ENCODE results near the gene KLHL29. TPM values are rescaled to one million over a fixed set of nuclear protein-coding genes. Genes with fewer than 3 reads are reported as not detected.

Gene KLHL29
- polyA plus RNA-seq, 3 donors, result 0.03 TPM; not detected in 2

DNA sequence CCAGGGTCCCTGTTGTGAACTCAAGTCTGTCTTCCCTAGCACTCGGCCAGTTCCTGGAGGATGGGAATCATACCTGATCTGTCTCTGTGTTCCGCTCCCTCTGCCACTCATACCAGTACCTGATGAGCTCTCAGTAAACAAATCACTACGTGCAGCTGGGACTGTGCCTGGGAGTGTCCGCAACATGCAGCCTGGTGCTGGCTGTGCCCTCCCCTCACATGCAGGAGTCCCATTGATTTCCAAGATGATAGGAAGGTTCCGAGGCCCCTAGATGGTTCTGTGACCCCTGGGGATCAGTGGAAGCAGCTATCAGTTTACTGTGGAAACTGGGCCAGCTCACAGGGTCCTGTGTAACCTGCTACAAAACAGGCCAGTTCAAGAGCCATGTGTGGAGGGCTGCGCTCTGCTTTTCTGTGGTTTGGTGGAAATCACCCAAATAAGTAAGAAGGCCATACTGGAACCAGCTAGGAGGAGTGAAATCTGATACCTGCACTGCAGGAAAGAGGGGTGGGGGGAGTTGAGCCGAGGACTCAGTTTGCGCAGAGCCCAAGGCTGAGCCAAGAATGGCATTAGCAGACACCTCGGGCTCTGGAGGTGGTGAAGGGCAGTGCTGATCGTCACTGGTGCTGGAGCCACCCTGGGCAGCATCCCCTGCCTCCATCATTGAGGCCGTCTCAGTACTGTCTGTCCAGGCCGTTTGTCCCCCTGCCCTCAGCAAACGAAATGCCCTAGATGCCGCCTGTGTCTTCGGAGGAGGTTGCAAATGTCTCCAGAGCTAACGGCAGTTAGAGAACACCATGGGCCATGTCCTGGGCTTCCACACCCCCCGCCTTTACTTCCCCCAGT is 93.3 kb downstream of the KLHL29 start:
- no peaks in the 10 kb centered on the region for H3K79me2 ChIP-seq (ENCODE audit: insufficient read depth, low read length)
- H3K4me3 ChIP-seq (replicated peaks in 1 of 3; ENCODE audit: low read depth in 2 of 3, low read length in 3 of 3), result no peak overlapping the region
- no peak overlapping the region for H3K4me2 ChIP-seq (replicated peaks; ENCODE audit: extremely low read depth, low read length, poor library complexity, severe bottlenecking)
- H3K9me3 ChIP-seq (replicated peaks in 1 of 2; ENCODE audit: control insufficient read depth in 1 of 2, insufficient read depth in 1 of 2, low read length in 2 of 2), result no peaks in the 10 kb centered on the region
- H3K9me3 Mint-ChIP-seq, result peaks cover 0 to 2% (median 0%) of the 10 kb centered on the region in 7 donors
- no peaks in the 10 kb centered on the region for H3K4me1 Mint-ChIP-seq
- no peak overlapping the region for H3K9ac ChIP-seq (ENCODE audit: insufficient read depth, low read length, poor library complexity, severe bottlenecking)
- H3K27me3 Mint-ChIP-seq (ENCODE audit: low read depth in 3 of 3), result peaks cover 12 to 27% (median 18%) of the 10 kb centered on the region in 3 donors
- H4K20me1 ChIP-seq (ENCODE audit: insufficient read depth, low read length), result no peaks in the 10 kb centered on the region
- intact Hi-C loops (cut with micrococcal nuclease), result no loop called here
- no peak overlapping the region for H3K4me3 Mint-ChIP-seq
- no peak overlapping the region for H3K27ac Mint-ChIP-seq
- TF ChIP-seq, protein P1, sequence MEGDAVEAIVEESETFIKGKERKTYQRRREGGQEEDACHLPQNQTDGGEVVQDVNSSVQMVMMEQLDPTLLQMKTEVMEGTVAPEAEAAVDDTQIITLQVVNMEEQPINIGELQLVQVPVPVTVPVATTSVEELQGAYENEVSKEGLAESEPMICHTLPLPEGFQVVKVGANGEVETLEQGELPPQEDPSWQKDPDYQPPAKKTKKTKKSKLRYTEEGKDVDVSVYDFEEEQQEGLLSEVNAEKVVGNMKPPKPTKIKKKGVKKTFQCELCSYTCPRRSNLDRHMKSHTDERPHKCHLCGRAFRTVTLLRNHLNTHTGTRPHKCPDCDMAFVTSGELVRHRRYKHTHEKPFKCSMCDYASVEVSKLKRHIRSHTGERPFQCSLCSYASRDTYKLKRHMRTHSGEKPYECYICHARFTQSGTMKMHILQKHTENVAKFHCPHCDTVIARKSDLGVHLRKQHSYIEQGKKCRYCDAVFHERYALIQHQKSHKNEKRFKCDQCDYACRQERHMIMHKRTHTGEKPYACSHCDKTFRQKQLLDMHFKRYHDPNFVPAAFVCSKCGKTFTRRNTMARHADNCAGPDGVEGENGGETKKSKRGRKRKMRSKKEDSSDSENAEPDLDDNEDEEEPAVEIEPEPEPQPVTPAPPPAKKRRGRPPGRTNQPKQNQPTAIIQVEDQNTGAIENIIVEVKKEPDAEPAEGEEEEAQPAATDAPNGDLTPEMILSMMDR (IDR thresholded peaks at IDR 0.05), result no peak
- H3K36me3 ChIP-seq (replicated peaks in 1 of 2; ENCODE audit: control insufficient read depth in 1 of 2, insufficient read depth in 2 of 2, low read length in 2 of 2), result no peaks in the 10 kb centered on the region
- H3K36me3 Mint-ChIP-seq, result no peaks in the 10 kb centered on the region
- no peak overlapping the region for H3K27ac ChIP-seq (ENCODE audit: low read depth in 1 of 2, low read length in 2 of 2)
- DNase-seq, result no peak
- no peaks in the 10 kb centered on the region for H3K4me1 ChIP-seq (ENCODE audit: control insufficient read depth in 1 of 2, insufficient read depth in 2 of 2, low read length in 2 of 2)
- no peak overlapping the region for H2AFZ ChIP-seq (ENCODE audit: insufficient read depth, low read depth, low read length, poor library complexity, severe bottlenecking)
- H3K27me3 ChIP-seq (ENCODE audit: control insufficient read depth in 2 of 2, insufficient read depth in 2 of 2, low read length in 2 of 2), result peaks cover 0 to 9% of the 10 kb centered on the region in 2 donors
- WGBS (ENCODE audit: insufficient coverage), result 76% methylated on average over 11 of the region's 17 CpGs

DNA sequence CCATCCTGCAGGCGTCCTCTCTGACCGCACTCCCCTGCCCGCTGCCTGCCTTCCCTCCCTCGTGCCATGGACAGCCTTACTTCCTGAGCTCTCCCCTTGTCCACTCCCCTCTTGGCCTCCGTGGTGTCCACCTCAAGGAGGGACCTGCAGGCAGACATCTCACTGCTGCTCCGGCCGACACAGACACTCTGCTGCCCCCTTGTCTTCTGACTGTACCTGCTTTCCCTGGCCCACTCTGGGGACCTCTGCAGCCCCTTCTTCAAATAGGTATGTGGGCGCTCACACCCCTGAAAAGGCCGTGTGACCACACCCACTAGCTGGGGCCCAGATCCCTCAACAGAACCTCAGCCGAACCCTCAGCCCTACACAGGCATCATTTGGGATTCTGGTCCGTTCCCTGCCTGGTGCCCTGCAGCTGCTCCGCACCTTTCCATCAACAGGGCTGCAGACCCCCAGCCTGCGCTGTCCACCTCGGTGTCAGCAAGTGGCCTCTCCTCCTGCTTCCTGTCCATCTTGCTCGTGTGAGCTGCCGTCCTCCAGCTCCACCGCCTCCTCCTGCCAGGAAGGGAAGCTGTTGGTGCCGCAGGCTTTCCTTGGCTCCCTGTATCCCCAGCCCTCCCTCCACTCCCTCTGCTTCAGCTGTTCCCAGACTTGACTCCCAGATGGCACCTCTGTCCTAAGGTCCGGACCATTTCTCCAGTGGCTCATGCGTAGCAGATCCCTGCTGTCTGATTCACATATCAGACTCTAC is 94.1 kb downstream of the KLHL29 start:
- Mint-ChIP-seq H3K27ac (peak overlapping the region in 1 of 7 donors; percentile 50), H3K4me1 (no peaks in the 10 kb centered on the region), H3K4me3 (no peak overlapping the region), H3K36me3 (no peaks in the 10 kb centered on the region), H3K27me3 (ENCODE audit: low read depth in 3 of 3) (peaks cover 12 to 25% (median 16%) of the 10 kb centered on the region in 3 donors), H3K9me3 (peaks cover 0 to 2% (median 0%) of the 10 kb centered on the region in 7 donors)
- H3K9me3 ChIP-seq (replicated peaks in 1 of 2; ENCODE audit: control insufficient read depth in 1 of 2, insufficient read depth in 1 of 2, low read length in 2 of 2), result no peaks in the 10 kb centered on the region
- H3K4me3 ChIP-seq (replicated peaks in 1 of 3; ENCODE audit: low read depth in 2 of 3, low read length in 3 of 3), result no peak overlapping the region
- WGBS (ENCODE audit: insufficient coverage), result 60% methylated on average over 20 of the region's 20 CpGs
- H3K79me2 ChIP-seq (ENCODE audit: insufficient read depth, low read length), result no peaks in the 10 kb centered on the region
- H2AFZ ChIP-seq (ENCODE audit: insufficient read depth, low read depth, low read length, poor library complexity, severe bottlenecking), result no peak overlapping the region
- TF ChIP-seq, protein P1 (IDR thresholded peaks at IDR 0.05), result no peak
- H4K20me1 ChIP-seq (ENCODE audit: insufficient read depth, low read length), result no peaks in the 10 kb centered on the region
- no peak overlapping the region for H3K27ac ChIP-seq (ENCODE audit: low read depth in 1 of 2, low read length in 2 of 2)
- H3K27me3 ChIP-seq (ENCODE audit: control insufficient read depth in 2 of 2, insufficient read depth in 2 of 2, low read length in 2 of 2), result peaks cover 0 to 6% of the 10 kb centered on the region in 2 donors
- H3K4me2 ChIP-seq (replicated peaks; ENCODE audit: extremely low read depth, low read length, poor library complexity, severe bottlenecking), result no peak overlapping the region
- H3K9ac ChIP-seq (ENCODE audit: insufficient read depth, low read length, poor library complexity, severe bottlenecking), result no peak overlapping the region
- H3K4me1 ChIP-seq (ENCODE audit: control insufficient read depth in 1 of 2, insufficient read depth in 2 of 2, low read length in 2 of 2), result no peaks in the 10 kb centered on the region
- no peaks in the 10 kb centered on the region for H3K36me3 ChIP-seq (replicated peaks in 1 of 2; ENCODE audit: control insufficient read depth in 1 of 2, insufficient read depth in 2 of 2, low read length in 2 of 2)
- intact Hi-C loops (cut with micrococcal nuclease), result no loop called here
- no peak for DNase-seq
